ENCODE measurements around the gene UFSP2.

DNA sequence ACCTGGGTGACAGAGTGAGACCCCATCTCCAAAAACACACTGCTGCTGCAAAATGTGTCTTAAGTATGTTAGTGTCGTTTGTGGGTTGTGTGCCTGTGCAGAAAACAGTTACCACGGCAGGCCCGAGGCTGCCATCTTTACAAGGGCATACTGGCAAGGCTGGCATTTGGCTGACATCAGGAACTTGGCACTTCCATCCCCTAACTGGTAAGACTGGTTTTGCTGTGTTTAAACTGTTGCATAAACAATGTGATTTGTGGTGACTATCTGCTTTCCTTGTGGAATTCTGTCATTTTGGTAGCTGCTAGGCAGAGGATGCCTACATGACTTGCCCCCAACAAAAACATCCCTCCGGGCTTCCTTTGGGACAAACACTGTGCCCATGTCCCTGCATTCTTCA, 42.3 kb downstream of the UFSP2 start:
- TF ChIP-seq CTCF (IDR thresholded peaks at IDR 0.05): no peak
- no peak for TF ChIP-seq POLR2A (IDR thresholded peaks at IDR 0.05)
- TF ChIP-seq POLR2AphosphoS5 (IDR thresholded peaks at IDR 0.05): no peak
- no peak for TF ChIP-seq EP300 (IDR thresholded peaks at IDR 0.05)

Measured in upper lobe of left lung (tissue), 4 donors.